GM18858 (cell line): Measurements from ENCODE around the gene FBN2.

Experiments used
- ATAC-seq: cut with Tn5 transposase; IDR thresholded peaks from one replicate; pipeline ENCODE4 v1.9.1; 2021; ENCODE audit not compliant: unreplicated experiment

Gene FBN2

DNA sequence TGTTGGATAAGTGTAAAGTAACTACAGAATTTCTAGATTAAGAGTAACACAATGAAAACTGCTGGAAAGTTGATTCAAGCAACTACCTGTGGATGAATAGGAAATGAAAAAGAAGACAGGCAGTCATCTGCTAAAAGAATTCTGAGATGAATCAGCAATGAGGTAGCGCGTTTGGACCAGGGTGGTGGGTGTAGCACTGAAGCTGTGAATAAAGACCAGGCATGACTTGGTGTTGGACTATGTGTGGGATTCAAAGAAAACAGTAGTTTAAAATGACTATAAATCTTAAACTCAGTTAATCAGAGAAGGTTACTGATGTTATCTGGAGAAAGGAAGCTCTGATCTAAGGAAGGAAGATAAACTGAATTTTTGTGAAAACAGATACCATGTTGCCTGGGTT, 159.8 kb downstream of the FBN2 start:
- no peak for ATAC-seq

DNA sequence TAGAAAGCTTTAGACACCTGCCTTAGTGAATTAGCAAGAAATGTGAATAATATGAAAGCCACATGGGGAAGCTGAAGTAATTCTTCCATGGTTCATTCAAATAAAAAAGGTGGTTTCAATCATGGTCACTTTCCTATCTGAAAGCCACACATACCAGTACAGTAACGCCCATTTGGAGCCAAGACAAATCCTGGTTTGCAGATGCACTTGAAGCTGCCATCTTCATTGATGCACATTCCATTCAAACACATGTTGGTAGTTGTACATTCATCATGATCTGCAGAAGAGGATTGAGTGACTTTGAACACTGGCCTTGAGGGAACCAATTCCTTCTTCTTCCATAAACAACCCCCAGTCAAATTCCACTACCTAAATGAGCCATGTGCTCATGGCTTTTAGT, 161.5 kb downstream of the FBN2 start:
- ATAC-seq: no peak

DNA sequence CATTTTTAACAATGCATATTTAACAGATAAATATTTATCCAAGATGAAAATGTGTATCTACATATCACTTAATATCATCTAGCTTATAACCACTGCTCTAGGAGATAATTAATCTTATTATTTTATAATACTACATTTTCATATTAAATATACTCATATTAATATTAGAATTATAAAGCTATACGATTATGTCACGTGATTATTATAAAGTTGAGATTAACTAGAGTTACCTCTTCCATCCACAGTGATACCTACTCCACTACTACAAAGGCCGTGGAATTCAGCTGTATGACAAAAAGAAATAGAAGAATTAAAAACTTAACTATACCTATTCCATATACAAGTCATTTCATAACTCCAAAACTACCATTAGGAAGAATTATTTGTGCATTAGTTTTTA, 171.9 kb downstream of the FBN2 start:
- no peak for ATAC-seq

DNA sequence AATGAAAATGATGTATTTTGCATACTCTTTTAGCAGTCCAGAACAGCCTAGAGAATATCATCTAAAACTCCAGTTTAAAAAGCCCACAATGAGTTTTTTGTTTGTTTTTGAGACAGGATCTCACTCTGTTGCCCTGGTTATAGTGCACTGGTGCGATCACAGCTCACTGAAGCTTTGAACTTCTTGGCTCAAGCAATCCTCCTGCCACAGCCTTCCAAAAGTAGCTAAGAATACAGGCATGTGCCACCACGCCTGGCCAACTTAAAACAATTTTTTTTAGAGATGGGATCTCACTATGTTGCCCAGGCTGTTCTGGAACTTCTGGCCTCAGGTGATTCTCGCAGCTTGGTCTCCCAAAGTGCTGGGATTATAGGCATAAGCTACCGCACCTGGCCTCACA, 175.7 kb downstream of the FBN2 start:
- no peak for ATAC-seq

DNA sequence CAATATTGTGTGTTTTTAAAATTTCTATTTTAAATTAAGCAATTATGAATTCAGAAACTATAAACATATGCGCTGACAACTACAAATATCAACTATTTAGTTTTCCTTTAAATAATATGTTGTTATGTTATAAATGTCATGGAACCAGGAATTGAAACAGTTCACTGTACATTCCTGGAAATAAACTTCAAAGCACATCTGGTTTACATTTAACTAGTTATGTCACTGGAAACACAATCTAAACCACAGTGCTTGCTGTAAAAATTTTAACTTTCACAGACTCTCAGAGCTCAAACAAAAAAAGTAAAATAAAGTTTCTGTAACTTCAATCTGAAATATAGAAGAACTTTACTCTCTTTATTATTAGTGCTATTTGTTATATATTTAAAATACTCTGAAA, 179.2 kb downstream of the FBN2 start:
- ATAC-seq: no peak

DNA sequence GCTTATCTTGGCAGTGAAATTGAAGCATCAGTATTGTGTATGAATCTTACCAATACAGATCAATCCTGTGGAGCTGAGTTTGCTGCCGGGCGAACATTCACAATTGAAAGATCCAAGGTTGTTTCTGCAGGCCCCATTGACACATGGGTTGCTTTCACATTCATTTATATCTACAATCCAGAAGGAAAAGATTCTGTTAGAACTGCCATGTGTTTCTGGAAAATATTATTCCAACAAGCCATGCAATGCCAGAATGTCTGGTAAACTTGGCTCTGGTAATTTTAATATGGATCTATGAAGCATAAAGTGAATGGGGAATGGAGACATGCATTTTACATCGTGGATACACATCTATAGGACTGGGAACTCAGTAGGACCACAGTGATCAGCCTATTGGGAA, 180.8 kb downstream of the FBN2 start:
- ATAC-seq: no peak

DNA sequence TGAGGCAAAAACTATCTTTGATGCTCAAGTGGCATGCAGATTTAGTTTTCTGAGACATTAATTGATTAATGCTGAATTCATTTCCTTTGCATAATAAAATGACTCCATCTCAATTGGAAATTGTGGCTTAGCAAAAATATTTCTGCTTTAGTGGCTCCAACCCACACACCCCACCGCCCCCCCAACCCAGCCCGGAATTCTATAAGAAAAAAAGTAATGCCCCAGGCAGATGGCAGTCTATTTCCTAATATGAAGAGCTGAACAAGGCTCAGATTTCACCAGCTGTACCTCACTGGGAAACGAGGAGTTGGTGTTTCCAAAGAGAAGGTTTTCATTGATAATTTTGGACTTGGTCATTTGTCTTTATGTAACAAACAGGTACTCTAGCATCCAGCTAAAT, 182.1 kb downstream of the FBN2 start:
- ATAC-seq: no peak

DNA sequence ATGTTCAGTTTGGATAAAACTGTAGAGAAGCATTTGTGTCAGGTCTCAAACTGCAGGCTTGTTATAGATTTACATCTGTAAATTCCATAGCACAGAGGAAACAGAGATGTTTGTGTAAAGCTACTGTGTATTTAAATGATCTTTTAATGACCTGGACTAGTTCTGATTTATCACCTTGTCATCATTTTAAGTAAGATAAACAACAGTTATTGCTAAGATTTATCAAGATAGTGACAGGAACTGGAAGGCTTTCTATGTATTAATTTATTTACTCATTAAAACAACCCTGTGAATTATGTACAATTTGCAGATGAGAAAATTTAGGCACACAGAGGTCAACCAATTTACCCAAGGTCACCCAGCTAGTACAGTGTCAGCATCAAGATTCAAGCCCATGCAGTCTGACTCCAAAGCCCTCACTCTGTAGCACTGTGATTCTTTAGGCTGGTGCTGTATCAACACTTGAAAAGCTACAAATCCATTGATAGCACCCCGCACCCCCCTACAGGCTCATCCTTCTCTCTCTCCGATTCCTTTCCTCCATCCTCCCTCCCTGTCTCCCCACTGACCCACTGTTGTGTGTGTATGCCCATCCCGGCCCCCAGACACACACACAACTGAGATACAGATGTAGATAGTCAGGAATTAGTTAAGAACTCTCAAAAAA, 184.5 kb downstream of the FBN2 start:
- ATAC-seq: no peak

DNA sequence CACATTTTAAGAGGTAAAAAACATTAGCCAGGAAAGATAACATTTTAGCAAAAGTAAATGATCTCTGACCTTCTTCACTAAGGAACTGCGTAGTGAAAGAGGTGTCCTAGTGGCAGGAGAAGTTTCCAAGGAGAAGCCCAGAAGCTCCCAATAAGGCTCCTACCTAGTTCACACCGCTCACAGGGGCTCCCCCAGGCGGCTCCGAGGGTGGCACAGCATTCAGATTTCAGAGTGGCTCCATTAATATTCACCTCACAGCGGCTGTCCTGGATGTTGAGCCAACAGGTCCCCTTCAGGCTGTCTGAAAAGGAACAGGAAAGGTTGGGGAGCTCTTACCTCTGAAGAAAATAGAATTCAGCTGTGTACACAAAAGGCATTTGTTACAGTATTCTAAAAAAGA, 187.3 kb downstream of the FBN2 start:
- ATAC-seq: no peak

DNA sequence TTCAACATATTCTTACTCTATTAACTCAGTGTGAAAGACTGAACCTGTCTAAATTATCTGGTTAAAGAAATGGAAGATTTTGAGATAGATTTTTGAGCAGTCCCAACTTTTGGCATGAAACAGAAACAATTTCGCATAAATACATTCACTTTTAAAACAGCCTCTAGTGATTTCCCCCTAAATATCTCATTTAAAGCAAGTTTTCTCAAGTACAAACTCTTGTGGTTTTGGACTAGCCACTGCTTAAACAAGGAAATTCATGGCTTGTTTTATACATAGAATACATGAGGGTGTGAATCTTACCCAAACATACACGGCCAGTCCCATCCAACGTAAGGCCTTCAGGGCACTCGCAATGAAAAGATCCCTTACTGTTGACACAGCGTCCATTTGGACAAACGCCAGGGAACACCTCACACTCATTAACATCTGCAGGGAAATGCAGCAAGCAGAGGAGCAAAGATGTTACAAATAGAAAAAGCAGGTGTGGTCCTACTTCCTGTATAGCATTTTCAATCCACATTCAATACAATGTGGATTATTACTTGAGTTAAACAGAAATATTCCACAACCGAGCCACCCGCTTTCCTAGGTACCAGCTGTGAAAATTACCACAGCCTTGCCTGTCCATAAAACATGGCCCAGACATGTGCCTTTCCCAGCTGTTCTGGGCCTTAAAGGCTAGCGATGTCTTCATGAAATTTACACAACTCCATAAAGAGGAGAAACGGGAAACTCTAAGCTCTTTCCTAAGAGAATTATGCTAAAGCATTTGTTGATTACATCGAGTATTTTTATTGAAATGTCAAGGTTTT, 188.8 kb downstream of the FBN2 start:
- no peak for ATAC-seq

DNA sequence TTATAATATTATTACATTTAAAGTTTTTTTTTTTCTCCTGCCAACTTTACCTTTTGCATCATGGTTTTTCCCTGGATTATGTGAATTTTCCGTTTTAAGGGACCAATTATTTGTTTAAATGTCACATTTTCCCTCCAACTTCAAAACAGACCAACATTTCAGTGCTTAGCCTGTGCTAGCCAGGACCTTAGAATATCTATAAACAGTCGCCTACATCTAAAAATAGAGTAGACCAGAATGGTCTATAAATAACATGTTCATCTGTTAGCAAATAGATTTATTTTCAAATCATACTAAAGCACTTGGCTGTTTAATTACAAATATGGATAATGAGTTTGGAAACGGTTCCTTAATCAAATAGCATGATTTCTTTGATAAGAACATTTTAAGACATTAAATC, 192.0 kb downstream of the FBN2 start:
- no peak for ATAC-seq

DNA sequence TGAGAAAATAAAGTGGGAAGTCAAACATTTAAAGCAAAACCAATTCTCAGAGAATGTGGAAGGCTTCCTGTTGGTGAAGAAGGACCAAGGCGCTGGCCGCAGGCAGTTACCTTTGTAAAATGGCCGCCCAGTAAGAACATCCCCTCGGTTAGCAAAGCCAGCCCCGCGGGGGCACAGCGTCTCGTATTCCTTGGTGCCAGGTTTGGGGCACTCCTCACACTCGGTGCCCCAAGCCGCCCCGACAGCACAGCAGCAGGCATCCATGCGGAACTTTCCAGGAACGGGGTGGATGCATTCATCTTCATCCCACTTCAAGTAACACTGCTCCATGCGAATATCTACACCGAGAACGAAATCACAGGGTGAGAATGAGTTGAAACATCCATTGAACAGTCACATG, 192.8 kb downstream of the FBN2 start:
- no peak for ATAC-seq

DNA sequence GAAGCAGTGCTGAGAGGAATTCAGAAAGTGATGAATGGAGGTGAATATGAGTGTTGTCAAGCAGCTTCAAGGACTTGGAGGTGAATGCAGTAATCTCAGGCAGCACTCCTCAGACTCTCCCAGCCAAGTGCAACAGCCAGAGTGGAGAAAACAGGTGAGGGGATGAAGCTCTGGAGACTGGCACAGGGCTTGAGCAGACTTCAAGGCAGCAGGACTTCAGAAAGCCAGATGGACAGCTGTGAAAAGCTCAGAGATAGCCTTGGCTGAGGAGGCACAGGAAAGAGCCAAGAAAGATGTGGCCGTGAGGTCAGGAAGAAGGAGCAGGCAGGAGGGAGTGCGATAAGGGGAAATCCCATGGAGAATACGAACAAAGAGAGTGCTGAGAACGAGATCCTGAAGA, 194.9 kb downstream of the FBN2 start:
- no peak for ATAC-seq

DNA sequence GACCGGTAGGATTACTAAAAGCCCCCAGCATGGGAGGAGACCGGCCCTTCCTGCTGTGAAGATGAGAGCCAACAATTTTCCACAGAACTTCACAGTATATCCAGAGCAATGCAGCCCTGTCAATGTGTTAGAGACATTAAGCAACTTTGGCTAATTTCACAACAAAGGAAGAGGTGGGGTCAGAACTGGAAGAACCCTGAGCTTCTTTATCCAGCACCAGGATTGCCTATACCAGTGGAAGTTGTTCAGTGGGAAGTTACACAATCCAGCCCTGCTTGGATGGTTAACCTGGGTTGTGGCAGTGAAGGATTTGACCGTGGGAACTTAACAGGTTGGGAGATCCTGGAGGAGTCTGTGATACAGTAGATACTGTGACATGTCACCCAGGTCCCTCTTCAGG, 197.0 kb downstream of the FBN2 start:
- no peak for ATAC-seq

DNA sequence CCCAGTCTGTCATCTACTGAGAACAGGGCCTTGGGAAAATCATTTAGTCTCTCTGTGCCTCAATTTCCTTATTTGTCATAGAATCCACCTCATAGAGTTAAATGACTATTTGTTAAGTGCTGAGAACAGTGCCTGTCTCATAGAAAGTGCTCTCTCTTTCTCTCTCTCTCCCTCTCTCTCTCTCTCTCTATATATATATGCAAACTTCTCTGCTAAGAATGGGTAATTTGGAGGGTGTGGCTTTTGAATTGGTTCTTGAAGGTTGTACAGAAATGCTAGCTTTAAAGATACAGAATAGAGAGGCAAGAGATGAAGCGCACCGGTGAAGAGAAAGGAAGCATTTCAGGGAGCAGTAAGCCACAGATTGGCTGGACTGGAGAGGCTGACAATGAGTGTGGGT, 197.4 kb downstream of the FBN2 start:
- ATAC-seq: no peak

DNA sequence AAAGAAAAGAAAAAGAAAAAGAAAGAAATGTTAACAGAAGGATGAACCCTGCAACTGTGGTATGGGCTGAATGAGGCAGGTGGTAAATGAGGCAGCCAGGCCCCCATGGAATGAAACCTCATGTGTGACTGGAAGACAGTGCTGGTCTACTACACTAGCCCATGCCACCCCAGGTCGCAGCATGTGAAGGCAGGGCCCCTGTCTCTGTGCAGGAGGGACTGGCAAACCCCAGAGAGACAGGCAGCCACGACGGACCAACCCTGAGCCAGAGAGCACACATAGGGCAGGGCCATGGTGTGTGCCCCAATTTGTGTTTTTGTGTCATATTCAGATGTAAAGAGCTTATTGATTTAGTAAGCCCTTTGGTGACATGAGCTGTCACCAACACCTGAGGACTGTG, 198.5 kb downstream of the FBN2 start:
- ATAC-seq: no peak

DNA sequence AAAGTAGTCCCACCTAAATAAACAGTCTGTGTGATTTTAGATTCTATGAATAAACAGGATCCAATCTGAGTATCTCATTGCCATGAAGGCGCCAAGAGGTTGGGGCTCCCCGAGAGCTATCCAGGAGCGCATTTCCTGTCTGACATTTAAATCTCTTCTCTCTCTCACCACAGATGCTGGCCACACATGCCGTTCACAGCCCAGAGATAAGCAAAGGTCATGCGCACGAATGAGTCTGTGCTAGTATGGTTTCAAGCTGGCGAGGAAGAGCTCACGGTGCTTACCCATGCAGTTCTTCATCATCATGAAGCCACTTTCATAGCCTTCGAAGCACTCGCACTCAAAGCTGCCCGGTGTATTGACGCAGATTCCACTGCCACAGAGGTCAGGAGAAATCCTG, 199.4 kb downstream of the FBN2 start:
- ATAC-seq: no peak

DNA sequence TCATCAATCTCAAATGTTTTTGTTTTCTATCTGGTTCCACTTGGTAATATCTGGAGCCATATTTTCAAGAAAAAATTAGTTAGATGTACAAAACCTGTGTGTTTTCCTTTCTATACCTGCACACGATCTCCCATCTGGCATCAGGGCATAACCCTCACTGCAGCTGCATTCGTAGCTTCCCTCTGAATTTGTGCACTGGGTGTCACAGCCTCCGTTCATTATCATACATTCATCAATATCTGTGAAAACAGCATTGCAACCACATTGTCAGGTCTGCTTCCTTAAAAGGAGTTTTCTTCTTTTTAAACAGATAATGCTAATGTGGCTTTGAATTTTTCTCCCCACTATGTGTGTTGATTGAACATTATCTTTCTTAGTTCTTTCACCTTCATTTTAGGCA, 202.7 kb downstream of the FBN2 start:
- ATAC-seq: no peak

DNA sequence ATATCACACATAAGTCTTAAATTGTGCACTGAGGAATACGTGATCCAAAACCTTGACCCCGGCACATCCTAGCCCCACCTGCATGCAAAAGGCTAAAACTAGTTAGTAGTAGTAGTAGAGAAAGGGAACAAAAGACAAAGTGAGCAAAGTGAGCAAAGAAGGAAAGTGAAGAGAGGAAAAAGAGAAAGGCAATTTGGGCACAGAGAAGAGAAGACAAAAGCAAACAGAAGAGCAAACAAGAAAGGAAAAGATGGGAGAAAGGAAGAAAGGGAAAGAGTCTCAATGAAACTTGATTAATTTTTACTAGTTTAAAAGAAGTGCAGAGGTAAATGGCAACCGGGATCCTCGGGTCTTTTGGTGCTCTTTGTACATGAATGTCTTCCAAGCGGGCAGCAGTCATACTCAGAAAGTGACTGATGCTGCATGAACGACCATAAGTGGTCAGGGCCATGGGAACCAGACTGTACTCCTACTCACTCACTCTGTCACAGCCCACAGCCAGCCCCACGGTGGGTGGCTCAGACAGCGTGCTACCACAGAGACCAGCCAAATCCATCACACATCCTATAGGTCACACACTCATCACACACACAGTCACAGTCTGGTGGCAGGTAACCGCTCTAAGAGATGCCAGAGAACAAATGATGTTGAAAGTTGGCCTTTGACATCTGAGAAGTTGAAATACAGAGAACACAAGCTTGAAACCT, 203.9 kb downstream of the FBN2 start:
- no peak for ATAC-seq

DNA sequence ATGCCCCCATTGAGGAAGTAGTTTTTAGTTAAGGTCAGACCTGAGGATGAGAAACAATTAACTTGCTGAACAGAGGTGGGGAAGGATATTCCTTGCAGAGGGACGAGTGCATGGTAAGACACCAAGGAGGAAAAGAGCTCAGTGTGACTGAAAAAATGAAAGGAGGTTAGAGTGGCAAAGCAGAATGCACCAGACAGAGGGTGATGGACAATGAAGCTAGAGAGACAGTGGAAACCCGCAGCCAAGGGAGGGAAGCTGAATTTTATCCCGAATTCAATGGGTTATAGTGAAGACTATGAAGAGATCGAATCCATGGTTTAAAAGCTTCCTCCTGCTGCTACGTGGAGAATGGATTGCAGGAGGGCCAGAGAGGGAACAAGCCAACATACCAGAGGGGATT, 206.8 kb downstream of the FBN2 start:
- ATAC-seq: no peak

DNA sequence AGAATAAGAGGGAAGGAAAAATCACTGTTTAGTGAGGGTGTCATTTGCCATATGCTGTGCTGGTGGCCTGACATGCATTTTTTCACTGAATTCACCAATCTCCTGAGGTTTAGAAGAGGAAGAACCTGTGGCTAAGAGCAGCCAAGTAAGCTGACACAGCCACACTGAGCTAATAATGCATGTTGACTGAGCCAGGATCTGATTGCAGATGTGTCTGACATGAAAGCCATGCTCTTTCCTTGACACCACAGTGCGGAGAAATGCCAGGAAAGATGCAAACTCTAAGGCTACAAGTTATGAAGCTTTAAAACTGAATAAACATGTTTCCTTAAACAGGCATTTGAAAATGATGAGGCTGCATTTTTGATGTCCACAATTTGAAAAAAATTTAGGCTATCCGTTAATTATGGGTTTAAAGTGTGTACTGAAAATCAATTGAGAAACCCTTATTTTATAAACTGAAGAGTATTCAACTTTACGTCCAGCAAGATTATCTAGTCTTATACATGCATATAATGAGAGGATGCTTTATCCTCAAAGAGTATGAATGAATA, 208.6 kb downstream of the FBN2 start:
- no peak for ATAC-seq

DNA sequence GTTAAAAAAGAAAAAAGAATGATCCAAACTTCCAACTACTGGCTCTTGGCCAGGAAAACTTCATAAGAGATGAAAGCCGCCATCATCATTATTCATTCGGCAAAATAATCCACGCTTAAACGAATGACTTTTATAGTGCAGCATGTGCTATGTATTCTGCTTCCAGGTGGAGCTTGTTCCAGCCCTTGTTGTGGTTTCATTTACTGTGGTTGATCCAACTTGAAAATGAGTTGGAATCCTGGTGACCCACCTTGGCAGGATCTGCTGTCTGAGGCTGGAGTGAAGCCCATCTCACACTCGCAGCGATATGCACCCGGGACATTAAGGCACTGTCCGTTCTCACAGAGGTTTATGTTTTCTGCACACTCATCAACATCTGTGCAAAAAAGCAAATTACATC, 209.6 kb downstream of the FBN2 start:
- no peak for ATAC-seq
